ENCODE results near the gene COL28A1.

COL28A1 gene

GRCh38 chr7:7490003-7490402 lies 45.7 kb downstream of the COL28A1 start:
- in situ Hi-C loops (cut with HindIII; ENCODE audit: low sequenced_read_pairs) = no loop called here
- TF ChIP-seq, protein P1, sequence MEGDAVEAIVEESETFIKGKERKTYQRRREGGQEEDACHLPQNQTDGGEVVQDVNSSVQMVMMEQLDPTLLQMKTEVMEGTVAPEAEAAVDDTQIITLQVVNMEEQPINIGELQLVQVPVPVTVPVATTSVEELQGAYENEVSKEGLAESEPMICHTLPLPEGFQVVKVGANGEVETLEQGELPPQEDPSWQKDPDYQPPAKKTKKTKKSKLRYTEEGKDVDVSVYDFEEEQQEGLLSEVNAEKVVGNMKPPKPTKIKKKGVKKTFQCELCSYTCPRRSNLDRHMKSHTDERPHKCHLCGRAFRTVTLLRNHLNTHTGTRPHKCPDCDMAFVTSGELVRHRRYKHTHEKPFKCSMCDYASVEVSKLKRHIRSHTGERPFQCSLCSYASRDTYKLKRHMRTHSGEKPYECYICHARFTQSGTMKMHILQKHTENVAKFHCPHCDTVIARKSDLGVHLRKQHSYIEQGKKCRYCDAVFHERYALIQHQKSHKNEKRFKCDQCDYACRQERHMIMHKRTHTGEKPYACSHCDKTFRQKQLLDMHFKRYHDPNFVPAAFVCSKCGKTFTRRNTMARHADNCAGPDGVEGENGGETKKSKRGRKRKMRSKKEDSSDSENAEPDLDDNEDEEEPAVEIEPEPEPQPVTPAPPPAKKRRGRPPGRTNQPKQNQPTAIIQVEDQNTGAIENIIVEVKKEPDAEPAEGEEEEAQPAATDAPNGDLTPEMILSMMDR (IDR thresholded peaks at IDR 0.05; ENCODE audit: low read depth, low read length, missing control alignments) = no peak
- no peak overlapping the region for H3K4me3 ChIP-seq (ENCODE audit: low read depth, low read length)
- no peak for DNase-seq (ENCODE audit: low read depth)

DNA sequence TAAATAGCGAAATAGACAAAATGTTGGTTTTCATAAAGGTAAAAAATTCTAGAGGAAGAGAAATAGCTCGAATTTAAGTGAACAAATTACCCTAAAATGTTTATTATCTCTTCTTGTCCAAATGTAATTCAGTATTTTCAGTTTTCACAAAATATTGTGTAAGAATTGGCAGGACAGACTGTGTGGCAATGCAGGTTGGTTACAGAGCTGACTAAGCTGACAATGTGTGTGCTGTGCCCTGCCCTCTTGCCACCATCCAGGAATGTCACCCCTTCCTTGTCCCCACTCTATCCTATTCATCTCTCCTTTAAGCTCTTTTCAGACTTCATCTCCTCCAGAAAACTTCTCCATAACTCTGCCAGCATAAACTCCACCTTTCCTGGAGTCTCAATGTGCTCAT lies 46.1 kb downstream of the COL28A1 start:
- in situ Hi-C loops (cut with HindIII; ENCODE audit: low sequenced_read_pairs) = no loop called here

DNA sequence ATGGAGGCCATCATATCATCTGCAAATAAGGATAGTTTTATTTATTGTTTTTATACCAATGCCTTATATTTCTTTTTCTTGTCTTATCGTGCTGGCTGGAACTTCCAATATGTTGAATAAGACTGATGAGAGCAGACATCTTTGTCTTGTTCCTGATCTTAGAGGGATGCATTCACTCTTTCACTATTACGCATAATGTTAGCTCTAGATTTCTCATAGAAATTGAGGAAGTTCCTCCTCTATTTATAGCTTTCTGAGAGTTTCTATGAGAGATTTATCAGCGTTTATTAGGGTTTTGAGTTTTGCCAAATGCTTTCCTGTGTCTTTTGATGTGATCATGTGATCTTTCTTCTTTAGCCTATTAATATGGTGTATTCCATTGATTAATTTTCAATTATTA lies 49.3 kb downstream of the COL28A1 start:
- TF ChIP-seq, protein P1 (IDR thresholded peaks at IDR 0.05; ENCODE audit: low read depth, low read length, missing control alignments) = no peak
- H3K4me3 ChIP-seq (ENCODE audit: low read depth, low read length) = no peak overlapping the region
- no peak for DNase-seq (ENCODE audit: low read depth)
- in situ Hi-C loops (cut with HindIII; ENCODE audit: low sequenced_read_pairs) = no loop called here

More for the DNA sequence above, 46.1 kb downstream of the COL28A1 start:
- TF ChIP-seq, protein P1 (IDR thresholded peaks at IDR 0.05; ENCODE audit: low read depth, low read length, missing control alignments) = no peak
- H3K4me3 ChIP-seq (ENCODE audit: low read depth, low read length) = no peak overlapping the region
- DNase-seq (ENCODE audit: low read depth) = no peak

GRCh38 chr7:7484072-7484471 lies 51.6 kb downstream of the COL28A1 start:
- TF ChIP-seq, protein P1 (IDR thresholded peaks at IDR 0.05; ENCODE audit: low read depth, low read length, missing control alignments) = no peak
- no peak overlapping the region for H3K4me3 ChIP-seq (ENCODE audit: low read depth, low read length)
- in situ Hi-C loops (cut with HindIII; ENCODE audit: low sequenced_read_pairs) = no loop called here
- no peak for DNase-seq (ENCODE audit: low read depth)

- DNase-seq (ENCODE audit: low read depth) = no peak
- TF ChIP-seq, protein P1 (IDR thresholded peaks at IDR 0.05; ENCODE audit: low read depth, low read length, missing control alignments) = no peak
- H3K4me3 ChIP-seq (ENCODE audit: low read depth, low read length) = no peak overlapping the region
- in situ Hi-C loops (cut with HindIII; ENCODE audit: low sequenced_read_pairs) = no loop called here
These were observed 53.9 kb downstream of the COL28A1 start for GRCh38 chr7:7481802-7482201.

DNA sequence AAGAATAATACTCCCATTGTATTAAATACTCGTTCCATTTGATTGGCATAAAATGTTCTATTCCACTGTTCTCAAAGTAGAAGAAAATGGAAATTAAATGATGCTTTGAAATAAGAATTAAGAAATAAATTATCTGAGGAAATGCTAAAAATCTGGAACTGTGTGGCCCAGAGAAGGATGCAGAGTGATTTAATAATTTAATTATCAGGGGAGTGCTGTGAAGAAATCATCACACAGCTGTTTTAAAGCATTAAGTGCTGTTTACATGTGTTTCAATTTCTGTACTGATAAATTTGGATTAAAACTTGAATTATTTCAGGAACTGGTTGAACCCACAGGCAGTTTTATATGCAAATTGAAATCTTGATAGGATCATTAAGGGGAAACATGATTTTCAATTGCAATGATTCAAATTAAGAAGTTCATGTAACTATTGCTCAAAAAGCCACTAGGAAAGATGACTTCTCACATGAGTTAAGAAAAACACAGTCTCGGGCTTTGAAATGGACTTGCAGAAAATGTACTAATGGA lies 56.3 kb downstream of the COL28A1 start:
- no peak overlapping the region for H3K4me3 ChIP-seq (ENCODE audit: low read depth, low read length)
- DNase-seq (ENCODE audit: low read depth) = no peak
- TF ChIP-seq, protein P1 (IDR thresholded peaks at IDR 0.05; ENCODE audit: low read depth, low read length, missing control alignments) = no peak
- in situ Hi-C loops (cut with HindIII; ENCODE audit: low sequenced_read_pairs) = no loop called here

Data from astrocyte of the cerebellum (primary cell).